Sigmoid colon (tissue), 4 donors: Measurements from ENCODE around the gene MYRFL.

Source experiments
- CTCF ChIP-seq, 4 experiments: fragments of 450-650 bp in 3 of 4; fragments of 200-600 bp in 1 of 4; IDR thresholded peaks; one replicate each; pipeline ENCODE4 v1.5.1; 2016 to 2019; ENCODE audit warnings: antibody characterized with exemption in 4 of 4, mild to moderate bottlenecking in 3 of 4, moderate library complexity in 2 of 4
- EP300 ChIP-seq, 4 donors: sonication (generic); formaldehyde crosslinking; IDR thresholded peaks; one replicate each; pipeline ENCODE4 v1.6.1; 2017; ENCODE audit warnings: antibody characterized with exemption in 4 of 4

- TF ChIP-seq EP300 (IDR thresholded peaks at IDR 0.05) (no peak), CTCF (IDR thresholded peaks at IDR 0.05) (no peak)
These were observed 106.5 kb downstream of the MYRFL start for GRCh38 chr12:69931569-69931968.
